Stomach (tissue), 4 donors: ENCODE measurements around the gene PSMC5.

ENCODE experiments used
- POLR2A ChIP-seq, 4 donors: fragments of 450-650 bp; IDR thresholded peaks; one replicate each; pipeline ENCODE4 v1.6.1; 2016; ENCODE audit warnings: antibody characterized with exemption in 4 of 4, control low read depth in 2 of 4, mild to moderate bottlenecking in 1 of 4, moderate library complexity in 1 of 4
- POLR2AphosphoS5 ChIP-seq, 3 donors: sonication (generic); formaldehyde crosslinking; IDR thresholded peaks; one replicate each; pipeline ENCODE4 v1.6.1; 2016; ENCODE audit warnings: antibody characterized with exemption in 3 of 3
- TF ChIP-seq, protein P1 (sequence below), 7 experiments: fragments of 450-650 bp in 4 of 7; fragments of 200-600 bp in 3 of 7; sonication (generic) in 3 of 7; IDR thresholded peaks; one replicate each; pipeline ENCODE4 v1.5.1; 2016 to 2019; ENCODE audit warnings: antibody characterized with exemption in 7 of 7, control low read depth in 2 of 7, mild to moderate bottlenecking in 1 of 7

GRCh38 chr17:63835167-63835720, 8.0 kb downstream of the PSMC5 start:
- TF ChIP-seq, protein P1, sequence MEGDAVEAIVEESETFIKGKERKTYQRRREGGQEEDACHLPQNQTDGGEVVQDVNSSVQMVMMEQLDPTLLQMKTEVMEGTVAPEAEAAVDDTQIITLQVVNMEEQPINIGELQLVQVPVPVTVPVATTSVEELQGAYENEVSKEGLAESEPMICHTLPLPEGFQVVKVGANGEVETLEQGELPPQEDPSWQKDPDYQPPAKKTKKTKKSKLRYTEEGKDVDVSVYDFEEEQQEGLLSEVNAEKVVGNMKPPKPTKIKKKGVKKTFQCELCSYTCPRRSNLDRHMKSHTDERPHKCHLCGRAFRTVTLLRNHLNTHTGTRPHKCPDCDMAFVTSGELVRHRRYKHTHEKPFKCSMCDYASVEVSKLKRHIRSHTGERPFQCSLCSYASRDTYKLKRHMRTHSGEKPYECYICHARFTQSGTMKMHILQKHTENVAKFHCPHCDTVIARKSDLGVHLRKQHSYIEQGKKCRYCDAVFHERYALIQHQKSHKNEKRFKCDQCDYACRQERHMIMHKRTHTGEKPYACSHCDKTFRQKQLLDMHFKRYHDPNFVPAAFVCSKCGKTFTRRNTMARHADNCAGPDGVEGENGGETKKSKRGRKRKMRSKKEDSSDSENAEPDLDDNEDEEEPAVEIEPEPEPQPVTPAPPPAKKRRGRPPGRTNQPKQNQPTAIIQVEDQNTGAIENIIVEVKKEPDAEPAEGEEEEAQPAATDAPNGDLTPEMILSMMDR (IDR thresholded peaks at IDR 0.05) = no peak
- no peak for TF ChIP-seq POLR2A (IDR thresholded peaks at IDR 0.05)
- no peak for TF ChIP-seq POLR2AphosphoS5 (IDR thresholded peaks at IDR 0.05)
